GM21717 (cell line): ENCODE data around the gene L3HYPDH.

ENCODE experiments used
- ATAC-seq: cut with Tn5 transposase; IDR thresholded peaks from one replicate; pipeline ENCODE4 v1.9.1; 2021; ENCODE audit warnings: mild to moderate bottlenecking, moderate library complexity; ENCODE audit not compliant: unreplicated experiment

Gene L3HYPDH

GRCh38 chr14:59483819-59484638 lies at the start of gene L3HYPDH, which contains the start of gene JKAMP:
Gene L3HYPDH (minus strand): TSS chr14:59484408. CDS start chr14:59484316, 92 bp downstream.
Gene JKAMP (plus strand): TSS chr14:59484517. CDS start chr14:59484590, 73 bp downstream.
- peak; percentile 91 for ATAC-seq

GRCh38 chr14:59532419-59532818 lies 48.2 kb upstream of the L3HYPDH start:
- ATAC-seq = no peak

DNA sequence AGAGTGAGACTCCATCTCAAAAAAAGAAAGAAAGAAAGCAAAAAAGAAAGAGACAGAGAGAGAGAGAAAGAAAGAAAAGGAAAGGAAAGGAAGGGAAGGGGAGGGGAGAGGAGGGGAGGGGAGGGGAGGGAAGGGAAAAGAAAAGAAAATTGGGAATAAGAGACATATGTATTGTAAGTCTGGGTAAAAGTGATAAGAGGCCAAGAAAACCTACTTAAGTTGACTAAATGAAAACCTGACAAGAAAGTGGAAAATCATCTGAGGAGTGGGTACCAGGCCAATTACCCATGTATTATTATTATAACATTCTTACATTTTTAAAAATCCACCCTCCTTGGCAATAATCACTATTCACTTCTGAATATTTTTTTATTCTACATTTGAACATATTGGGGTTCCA lies 46.1 kb upstream of the L3HYPDH start:
- no peak for ATAC-seq

- no peak for ATAC-seq
These were observed 45.0 kb upstream of the L3HYPDH start for GRCh38 chr14:59529189-59529588.

DNA sequence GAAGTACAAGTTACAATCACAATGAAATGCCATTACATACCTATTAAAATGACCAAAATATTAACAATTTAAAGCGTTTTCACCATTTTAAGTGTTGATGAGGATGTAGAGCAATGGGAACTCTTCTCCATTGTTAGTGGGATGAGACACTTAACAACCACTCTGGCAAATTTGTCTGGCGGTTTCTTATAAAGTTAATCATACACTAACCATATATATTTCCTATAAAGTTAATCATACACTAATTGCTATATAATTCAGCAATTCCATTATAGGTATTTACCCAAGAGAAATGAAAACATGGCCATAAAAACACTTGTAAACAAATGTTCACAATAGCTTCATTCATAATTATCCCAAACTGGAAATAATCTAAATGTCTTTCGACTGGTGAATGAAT lies 36.0 kb upstream of the L3HYPDH start:
- no peak for ATAC-seq

GRCh38 chr14:59511916-59512575 lies 27.8 kb upstream of the L3HYPDH start:
- ATAC-seq = no peak

GRCh38 chr14:59510966-59511365 lies 26.8 kb upstream of the L3HYPDH start:
- no peak for ATAC-seq

DNA sequence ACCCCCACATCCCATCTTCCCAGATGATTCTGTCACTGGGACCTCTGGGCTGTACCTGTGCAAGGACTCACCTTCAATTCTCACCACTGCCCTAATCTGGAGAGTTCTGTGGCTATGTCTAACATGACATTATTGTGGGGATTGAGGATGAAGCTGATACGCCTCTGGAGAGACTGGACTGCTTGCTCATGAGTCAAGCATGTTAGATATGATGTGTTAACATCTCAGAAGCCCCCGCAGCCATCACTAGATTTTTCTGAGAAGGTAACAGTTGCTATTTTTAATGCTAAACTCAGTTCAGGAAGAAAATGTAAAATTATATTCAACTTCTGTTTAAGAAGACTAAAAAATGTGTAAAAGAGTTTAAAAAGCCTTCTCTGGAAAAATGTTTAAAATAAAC lies 25.8 kb upstream of the L3HYPDH start:
- ATAC-seq = no peak

DNA sequence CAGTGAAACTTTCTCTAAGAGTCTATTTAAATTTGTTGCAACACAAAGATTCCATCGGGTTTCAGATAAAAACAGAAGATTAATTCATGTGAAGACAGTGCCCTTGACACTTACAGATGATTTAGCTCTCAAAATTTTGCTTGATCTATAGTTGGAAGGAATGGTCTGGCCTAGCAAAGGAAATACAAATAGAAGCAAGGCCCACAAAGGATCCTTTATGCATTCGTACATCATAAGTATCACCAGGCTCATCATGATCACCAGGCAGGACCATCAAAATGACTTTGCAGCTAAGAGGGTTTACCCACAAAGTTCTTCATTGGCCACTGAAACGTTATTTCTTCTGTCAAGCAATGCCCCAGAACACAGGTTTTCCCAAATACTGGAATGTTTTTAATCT lies 24.9 kb upstream of the L3HYPDH start:
- ATAC-seq = no peak

- no peak for ATAC-seq
These were observed 23.5 kb upstream of the L3HYPDH start for GRCh38 chr14:59507752-59508103.

- ATAC-seq = peak; percentile 74
These were observed 23.0 kb upstream of the L3HYPDH start for GRCh38 chr14:59507063-59507751.

DNA sequence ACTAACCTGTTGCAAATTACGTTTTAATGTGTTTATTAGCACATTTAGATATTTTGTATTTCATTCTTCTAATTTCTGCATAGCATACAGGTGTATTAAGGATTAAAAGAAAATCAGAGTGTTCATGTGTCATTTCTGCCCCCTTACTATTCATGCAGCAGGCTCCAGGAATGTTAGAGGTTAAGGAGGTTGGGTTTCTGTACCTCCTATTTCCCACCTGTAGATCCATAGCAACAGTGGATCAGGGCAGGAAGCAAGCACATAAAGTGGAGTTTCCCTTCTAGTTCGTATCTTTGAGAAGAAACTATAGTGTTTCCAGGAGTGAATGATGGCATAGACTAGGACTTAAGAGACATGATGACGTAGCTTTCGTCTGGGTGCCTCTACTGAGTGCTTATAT lies 19.0 kb upstream of the L3HYPDH start:
- no peak for ATAC-seq

- no peak for ATAC-seq
These were observed 16.5 kb upstream of the L3HYPDH start for GRCh38 chr14:59500732-59501131.

DNA sequence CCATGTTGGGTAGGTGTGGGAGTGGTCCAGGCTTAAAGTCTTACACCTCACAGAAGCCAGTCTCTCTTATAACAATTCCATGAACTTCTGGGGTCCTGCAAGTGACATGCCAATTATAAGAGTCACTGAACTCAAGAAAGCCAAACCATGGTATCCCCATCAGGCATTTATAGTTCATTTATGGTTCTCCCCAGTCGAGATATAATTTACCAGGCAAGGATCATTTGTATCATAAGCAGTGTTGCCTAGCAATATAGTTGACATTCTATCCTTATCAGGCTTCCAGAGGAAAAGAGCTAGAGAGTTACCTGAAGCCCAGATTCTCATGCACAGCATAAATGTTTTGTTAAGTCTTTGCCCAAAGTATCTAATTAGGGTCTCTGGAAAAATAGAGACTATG lies 8.2 kb upstream of the L3HYPDH start:
- ATAC-seq = no peak

DNA sequence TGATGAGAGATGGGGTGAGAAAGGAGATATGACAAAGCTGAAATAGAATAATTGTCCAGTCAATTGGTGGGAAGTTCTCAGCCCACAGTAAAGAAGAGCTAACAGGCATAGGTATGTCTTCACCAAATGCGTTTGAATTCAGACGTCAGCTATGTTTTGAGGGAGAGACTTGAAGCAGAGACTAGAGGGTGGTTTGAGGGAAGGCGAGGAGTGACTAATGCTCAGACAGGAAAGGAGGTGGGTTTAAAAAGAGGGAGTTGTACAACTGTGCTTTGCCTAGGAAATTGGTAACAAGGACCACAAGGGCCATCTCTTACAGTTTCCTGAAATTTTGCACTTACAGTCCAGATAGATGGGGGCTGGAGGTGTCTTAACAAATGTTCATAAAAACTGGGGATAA lies 6.5 kb upstream of the L3HYPDH start:
- ATAC-seq = no peak

GRCh38 chr14:59484639-59485175 lies 499 bp upstream of the L3HYPDH start:
- peak; percentile 57 for ATAC-seq

DNA sequence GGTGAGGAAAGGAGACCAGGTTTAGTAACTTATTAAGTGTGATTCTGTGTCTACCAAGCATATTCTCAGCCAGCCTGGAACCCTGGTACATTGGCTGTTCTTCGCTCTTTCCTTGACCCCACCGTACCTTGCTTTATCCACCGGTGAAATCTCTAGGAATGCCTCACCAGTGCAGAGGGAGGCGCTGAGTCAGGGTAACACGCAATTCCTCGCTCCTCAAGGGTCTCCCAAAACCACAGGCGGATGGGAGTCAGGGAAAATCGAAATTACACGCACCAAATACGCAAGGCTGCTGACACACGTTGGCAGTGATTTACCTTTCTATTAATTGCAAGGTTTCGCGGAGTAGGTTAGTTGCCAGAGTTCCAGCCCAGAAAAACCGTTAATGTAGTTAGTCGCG lies 845 bp downstream of the L3HYPDH start:
- no peak for ATAC-seq

DNA sequence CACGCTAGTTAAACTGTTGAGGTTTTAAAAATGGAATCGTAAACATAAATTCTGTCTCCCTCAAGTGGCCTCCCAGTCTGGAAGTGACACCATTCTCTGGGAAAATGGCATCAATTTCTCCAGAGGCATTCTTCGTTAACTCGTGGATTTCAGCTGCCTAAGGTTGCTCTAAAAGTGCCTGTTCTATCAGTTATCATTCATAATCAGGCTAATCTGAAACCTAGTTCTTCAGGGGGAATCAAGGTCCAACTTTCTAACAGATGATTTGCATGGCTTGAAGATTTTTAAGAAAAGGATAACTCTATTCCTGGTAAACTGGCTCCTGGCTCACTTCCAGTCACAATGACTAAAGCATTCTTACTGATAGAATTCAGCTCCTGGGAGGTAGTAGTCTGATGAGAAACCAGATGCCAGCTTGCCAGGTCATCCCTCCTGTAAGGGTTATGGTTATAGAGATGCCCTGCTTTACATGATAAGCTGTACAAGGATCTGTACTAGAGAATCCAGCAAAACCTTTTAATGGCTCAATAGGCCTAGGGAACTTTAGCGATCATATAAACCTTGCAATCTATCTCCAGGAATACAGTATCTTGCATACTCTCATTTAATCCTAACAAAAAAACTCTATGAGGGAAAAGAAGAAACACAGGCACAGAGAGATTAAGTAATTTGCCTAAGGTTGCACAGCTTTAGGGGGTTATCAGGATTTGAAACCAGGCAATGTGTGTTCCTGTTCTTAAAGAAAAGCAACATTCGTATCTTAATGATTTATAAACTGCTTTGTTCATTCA lies 1.5 kb downstream of the L3HYPDH start:
- no peak for ATAC-seq

DNA sequence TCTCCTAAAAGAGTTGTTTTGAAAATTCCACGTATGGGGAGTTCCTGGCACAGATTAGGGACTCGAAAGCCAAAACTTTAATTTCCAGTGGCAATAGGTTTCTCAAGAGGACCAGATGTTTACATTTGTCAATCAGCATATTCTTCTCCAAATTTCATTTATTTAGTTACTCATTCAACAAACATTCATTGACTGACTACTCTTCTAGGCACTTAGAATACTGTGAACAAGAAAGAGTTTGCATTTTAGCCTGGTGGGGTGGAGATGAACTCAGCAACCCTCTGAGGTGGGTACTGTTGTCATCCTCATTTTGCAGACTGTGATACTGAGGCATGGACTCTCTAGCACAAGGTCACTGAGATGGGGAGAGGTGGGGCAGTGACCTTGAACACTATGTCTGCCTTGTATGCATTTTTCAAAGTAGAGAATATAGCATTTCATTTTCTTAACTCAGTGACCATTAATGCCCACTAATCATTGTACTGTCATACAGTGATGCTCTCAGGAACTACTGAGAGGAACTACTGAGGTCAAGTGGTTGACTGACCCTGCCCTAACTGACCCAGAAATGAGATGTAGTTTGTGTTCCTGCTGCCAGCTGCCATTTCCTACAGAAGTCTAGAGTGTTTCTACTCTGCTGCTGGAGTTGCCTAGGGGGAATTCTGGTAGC lies 2.2 kb downstream of the L3HYPDH start:
- ATAC-seq = no peak

- ATAC-seq = no peak
These were observed 2.8 kb downstream of the L3HYPDH start for GRCh38 chr14:59481407-59481806.
